KBM-7 (cell line): Measurements from ENCODE around the gene CDC7.

Source experiments
- DNase-seq: peaks from one replicate; pipeline ENCODE4 v3.0.0-alpha.2; 2015
- in situ Hi-C: fragments of 300-500 bp; cut with MboI; formaldehyde crosslinking; loops from 2 replicates; pipeline ENCODE4 v1.14.3; 2020; ENCODE audit warnings: low sequenced_read_pairs, low pct_unique_long_range_greater_than_20kb, mixed read lengths

The CDC7 gene

DNA sequence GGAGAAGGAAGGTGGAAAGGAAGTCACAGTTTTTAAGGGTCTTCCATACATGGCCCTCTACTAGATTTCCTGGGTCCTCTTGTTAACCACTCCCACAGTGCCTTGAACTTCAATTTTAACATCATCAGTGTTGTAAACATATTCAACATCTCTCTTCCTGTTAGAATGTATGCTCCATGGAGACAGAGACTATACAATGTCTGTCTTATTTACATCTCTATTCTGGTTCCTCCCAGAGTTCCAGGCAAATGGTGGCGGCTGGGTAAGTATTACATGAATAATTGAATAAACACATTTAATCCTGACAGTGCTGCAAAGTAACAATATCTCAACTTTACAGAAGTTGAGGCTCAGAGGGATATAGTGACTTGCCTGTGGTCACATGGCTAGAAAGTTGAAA is 40.3 kb downstream of the CDC7 start:
- no peak for DNase-seq
- in situ Hi-C loops = no loop called here

GRCh38 chr1:91541918-91542533 is 41.4 kb downstream of the CDC7 start:
- in situ Hi-C loops = no loop called here
- DNase-seq = no peak

- no peak for DNase-seq
- in situ Hi-C loops = no loop called here
Observed at GRCh38 chr1:91545506-91546300, 45.1 kb downstream of the CDC7 start.

- in situ Hi-C loops = no loop called here
- no peak for DNase-seq
Observed at GRCh38 chr1:91546301-91546581, 45.6 kb downstream of the CDC7 start.

DNA sequence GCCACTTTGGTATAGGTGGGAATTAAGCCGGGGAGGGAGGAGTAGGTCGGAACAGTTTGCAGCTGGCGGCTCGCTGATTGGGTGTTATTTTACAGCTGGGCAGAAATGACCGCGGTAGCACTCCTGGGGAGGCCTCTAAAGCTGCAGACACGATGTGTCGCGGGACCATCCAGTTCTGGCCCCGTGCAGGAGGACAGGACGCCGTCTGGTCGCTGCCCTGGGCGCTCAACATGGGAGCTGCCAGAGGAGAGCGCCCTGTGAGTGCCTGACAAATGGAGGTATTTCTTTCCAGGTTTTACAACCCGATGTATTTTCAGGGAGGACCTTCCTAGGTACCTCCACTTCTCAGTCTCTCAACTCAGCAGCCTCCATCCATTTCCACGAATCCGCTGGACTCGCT is 46.2 kb downstream of the CDC7 start:
- DNase-seq = no peak
- in situ Hi-C loops = no loop called here

DNA sequence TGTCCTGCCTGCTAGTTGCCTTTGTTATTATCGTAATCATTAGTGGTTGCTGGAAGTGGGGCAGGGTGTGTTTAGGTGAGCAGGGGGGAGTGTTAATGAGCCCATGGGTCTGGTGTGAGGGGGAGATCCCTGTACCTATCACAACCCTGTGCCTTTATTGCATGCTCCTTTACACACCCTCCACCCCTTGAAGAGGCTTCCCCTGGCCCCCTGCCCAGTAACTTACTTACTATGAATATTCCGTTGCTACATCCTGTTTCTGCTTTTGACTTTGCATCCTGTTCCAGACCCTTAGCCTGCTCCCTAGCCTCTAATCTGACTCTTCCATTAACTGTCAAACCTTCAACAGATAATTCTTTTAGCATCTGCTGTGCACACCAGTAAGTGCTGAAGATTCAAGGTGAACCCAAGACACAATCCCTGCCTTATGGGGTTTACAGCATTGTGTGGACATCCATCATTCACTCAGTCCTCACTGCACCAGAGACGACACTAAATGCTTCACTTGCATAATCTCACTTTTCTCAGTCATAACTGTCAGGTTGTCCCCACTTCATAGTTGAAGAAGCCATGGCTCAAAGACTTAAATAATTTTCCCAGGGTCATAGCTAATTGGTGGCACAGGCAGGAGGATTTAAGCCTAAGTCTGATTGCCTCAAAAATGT is 47.9 kb downstream of the CDC7 start:
- DNase-seq = no peak
- in situ Hi-C loops = no loop called here

DNA sequence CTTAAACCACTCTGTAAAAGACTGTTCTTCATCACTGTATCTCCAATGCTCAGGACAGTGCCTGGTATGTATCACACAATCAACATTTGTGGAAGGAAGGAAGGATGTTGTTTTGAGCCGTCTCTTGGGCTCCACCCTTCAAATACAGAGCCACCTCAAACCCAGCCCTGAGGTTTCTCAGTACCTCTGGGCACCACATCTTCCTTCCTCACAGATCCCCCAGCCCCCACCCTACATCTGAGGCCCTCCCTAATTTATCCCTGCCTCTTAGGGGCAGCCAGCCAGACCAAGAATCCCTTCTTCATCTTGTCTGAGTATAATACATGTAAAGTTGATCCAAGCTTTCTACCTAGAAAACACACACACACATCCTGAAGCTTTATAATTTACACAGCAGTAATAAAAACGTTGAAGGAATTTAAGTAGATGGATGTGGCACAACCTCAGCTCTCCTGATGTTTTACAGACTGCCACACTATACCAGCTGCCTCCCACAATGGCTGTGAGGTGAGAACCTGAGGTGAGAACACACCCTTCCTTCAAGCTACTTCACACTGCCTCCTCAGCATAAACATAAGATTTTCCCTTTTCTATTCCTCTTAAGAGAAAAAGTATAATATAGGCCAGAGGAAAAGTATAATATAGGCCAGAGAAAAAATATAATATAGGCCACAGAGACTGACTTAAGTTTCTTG is 48.5 kb downstream of the CDC7 start:
- in situ Hi-C loops = no loop called here
- no peak for DNase-seq

DNA sequence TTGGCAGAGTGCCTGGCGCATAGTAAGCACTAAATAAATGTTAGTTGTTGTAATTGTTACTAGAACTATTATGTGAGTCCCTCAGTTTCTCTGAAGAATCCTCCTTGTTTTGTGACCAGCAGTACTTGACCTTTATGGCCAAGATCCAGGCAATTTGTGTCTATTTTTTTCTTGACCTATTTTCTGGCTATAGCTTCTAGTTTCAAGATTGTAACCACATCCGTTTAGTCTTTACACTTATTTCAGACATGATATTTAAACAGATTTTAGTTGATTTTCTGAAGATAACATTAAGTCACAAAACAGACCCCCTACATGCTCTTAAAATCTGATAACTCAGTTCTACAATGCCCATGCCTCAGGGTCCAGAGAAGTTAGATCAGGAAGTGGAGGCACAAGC is 50.3 kb downstream of the CDC7 start:
- DNase-seq = no peak
- in situ Hi-C loops = no loop called here

- DNase-seq = no peak
- in situ Hi-C loops = no loop called here
Observed at GRCh38 chr1:91552091-91552490, 51.4 kb downstream of the CDC7 start.

GRCh38 chr1:91552596-91552995 is 51.9 kb downstream of the CDC7 start:
- DNase-seq = no peak
- in situ Hi-C loops = no loop called here

GRCh38 chr1:91553177-91553591 is 52.5 kb downstream of the CDC7 start:
- in situ Hi-C loops = no loop called here
- DNase-seq = no peak

GRCh38 chr1:91555074-91555730 is 54.6 kb downstream of the CDC7 start:
- DNase-seq = no peak
- in situ Hi-C loops = no loop called here

- DNase-seq = no peak
- in situ Hi-C loops = no loop called here
Observed at GRCh38 chr1:91555821-91556531, 55.3 kb downstream of the CDC7 start.

- no peak for DNase-seq
- in situ Hi-C loops = no loop called here
Observed at GRCh38 chr1:91556556-91556955, 55.9 kb downstream of the CDC7 start.

- in situ Hi-C loops = no loop called here
- DNase-seq = no peak
Observed at GRCh38 chr1:91557039-91557690, 56.5 kb downstream of the CDC7 start.

- no peak for DNase-seq
- in situ Hi-C loops = no loop called here
Observed at GRCh38 chr1:91557826-91558225, 57.2 kb downstream of the CDC7 start.

DNA sequence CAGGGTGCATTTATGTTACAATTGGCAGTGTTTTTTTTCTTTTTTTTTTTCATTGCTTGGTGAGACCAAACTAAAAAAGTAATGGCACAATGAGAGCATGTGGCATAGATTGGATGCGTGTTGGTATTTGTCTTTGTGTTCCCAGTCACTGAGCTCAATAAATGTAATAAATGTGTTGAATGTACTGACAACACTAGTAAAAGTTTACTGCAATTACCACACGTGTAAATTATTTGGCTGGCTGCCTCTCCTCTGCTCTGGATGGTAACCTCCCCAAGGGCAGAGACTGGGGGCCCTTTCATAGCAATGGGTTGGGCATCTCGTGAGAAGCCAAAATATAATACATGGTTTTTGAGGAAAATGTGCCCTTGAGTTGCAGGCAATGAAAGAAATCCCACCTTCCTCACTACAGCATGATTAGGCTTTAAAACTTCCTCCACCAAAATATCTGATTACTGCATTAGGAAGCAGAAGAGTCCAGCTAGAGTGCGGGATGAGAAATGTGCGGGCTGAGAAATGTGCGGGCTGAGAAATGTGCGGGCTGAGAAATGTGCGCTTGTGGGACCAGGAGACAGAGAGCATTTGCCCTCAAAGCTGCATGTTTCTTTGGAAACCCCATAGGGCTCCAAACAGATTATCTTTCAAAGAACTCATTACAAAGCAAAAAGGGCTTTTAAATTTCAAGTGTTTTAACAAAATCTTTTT is 58.5 kb downstream of the CDC7 start:
- in situ Hi-C loops = no loop called here
- DNase-seq = no peak
